K562 (cell line): Measurements from ENCODE around the gene DIP2B. TPM values are rescaled to one million over a fixed set of nuclear protein-coding genes. Genes with fewer than 3 reads are reported as not detected.
A peak's percentile ranks its signal among the peaks of the same experiment; 100 is the strongest.

Experiments used
- ATAC-seq: fragments of 200-7000 bp; cut with Tn5 transposase; 3 replicates; pipeline ENCODE4 v1.9.1; 2020; ENCODE audit warnings: moderate library complexity
- BruUV-seq: library from RNA; stranded (reverse); fragments of 400-500 nt; replicated peaks from 2 replicates; lab custom pipeline; 2021; lab: Mats Ljungman, UMichigan
- CTCF ChIA-PET: fragments of 300-600 bp; formaldehyde crosslinking; extraction: SDS; loops from one replicate; lab custom pipeline; 2021; ENCODE audit warnings: low intra/inter-chr PET ratio; lab: Yijun Ruan, JAX
- POLR2A ChIA-PET: fragments of 300-600, 350-650 bp; sonication (Branson Sonifier 250); formaldehyde crosslinking; extraction: SDS; loops from one replicate; lab custom pipeline; 2021; ENCODE audit warnings: antibody characterized with exemption, inconsistent platforms; lab: Yijun Ruan, JAX
- DNase-seq, 4 experiments: peaks; one replicate each; pipeline versions ENCODE4 v3.0.0 to v3.0.0-alpha.2; 2011 to 2018; ENCODE audit warnings: low spot score in 3 of 4, mixed read lengths in 3 of 4; ENCODE audit errors: extremely low read depth in 1 of 4
- FAIRE-seq: peaks from 2 replicates; lab custom pipeline; 2011; peaks lifted over from hg19 to GRCh38; lab: Jason Lieb, UNC
- H2AFZ ChIP-seq: 2 replicates; pipeline ENCODE4 v1.6.0; 2011; ENCODE audit warnings: low read depth, low read length, control low read depth, inconsistent platforms
- H3K27ac ChIP-seq: fragments of 200-600 bp; 3 replicates; pipeline ENCODE4 v1.8.0; 2011; ENCODE audit warnings: low read depth, mild to moderate bottlenecking, control low read depth, inconsistent platforms, low read length, moderate library complexity, mixed read lengths; ENCODE audit errors: extremely low read depth
- H3K27me3 ChIP-seq, 2 experiments: fragments of 300-600 bp in 1 of 2; 2 replicates in 1 of 2; 3 replicates in 1 of 2; pipeline versions ENCODE4 v1.6.0 to v1.8.0; 2011; ENCODE audit warnings: inconsistent platforms in 2 of 2, low read length in 2 of 2, mild to moderate bottlenecking in 1 of 2, mixed read lengths in 1 of 2, moderate library complexity in 1 of 2; ENCODE audit not compliant: control insufficient read depth in 2 of 2, insufficient read depth in 2 of 2
- H3K36me3 ChIP-seq: fragments of 300-600 bp; 3 replicates; pipeline ENCODE4 v1.8.0; 2011; ENCODE audit warnings: mild to moderate bottlenecking, low read length, inconsistent platforms; ENCODE audit not compliant: control insufficient read depth, insufficient read depth
- H3K4me1 ChIP-seq, 2 experiments: fragments of 200-600 bp in 1 of 2; replicated peaks in 1 of 2; 2 replicates in 1 of 2; 3 replicates in 1 of 2; pipeline versions ENCODE4 v1.5.1 to v1.8.0; 2011; ENCODE audit warnings: inconsistent platforms in 2 of 2, low read length in 2 of 2, mild to moderate bottlenecking in 1 of 2, mixed read lengths in 1 of 2, moderate library complexity in 1 of 2; ENCODE audit not compliant: control insufficient read depth in 2 of 2, insufficient read depth in 2 of 2
- H3K4me2 ChIP-seq: 2 replicates; pipeline ENCODE4 v1.6.1; 2011; ENCODE audit warnings: low read length, control low read depth, inconsistent platforms, mixed read lengths; ENCODE audit not compliant: insufficient read depth
- H3K4me3 ChIP-seq: fragments of 200-600 bp; sonication (generic), shearing (Covaris generic); 2 replicates; pipeline ENCODE4 v1.5.1; 2016; ENCODE audit warnings: control low read depth, inconsistent platforms
- H3K79me2 ChIP-seq: fragments of 200-600 bp; 3 replicates; pipeline ENCODE4 v1.8.0; 2011; ENCODE audit warnings: low read length, inconsistent platforms; ENCODE audit not compliant: control insufficient read depth, insufficient read depth
- H3K9ac ChIP-seq, 2 experiments: 2 replicates each; pipeline versions ENCODE4 v1.6.0 to v1.6.1; 2011; ENCODE audit warnings: low read depth in 2 of 2, low read length in 2 of 2, control low read depth in 1 of 2, inconsistent platforms in 1 of 2, mild to moderate bottlenecking in 1 of 2, mixed read lengths in 1 of 2; ENCODE audit not compliant: insufficient read depth in 1 of 2
- H3K9me1 ChIP-seq: one replicate; pipeline ENCODE4 v1.6.0; 2011; ENCODE audit warnings: inconsistent platforms, mild to moderate bottlenecking, low read length, moderate library complexity; ENCODE audit not compliant: control insufficient read depth, insufficient read depth
- H3K9me3 ChIP-seq: replicated peaks from 2 replicates; pipeline ENCODE4 v1.5.1; 2011; ENCODE audit warnings: low read depth, low read length, inconsistent platforms; ENCODE audit not compliant: control insufficient read depth, insufficient read depth
- H4K20me1 ChIP-seq: replicated peaks from 2 replicates; pipeline ENCODE4 v1.6.1; 2011; ENCODE audit warnings: low read length, inconsistent platforms, mixed read lengths; ENCODE audit not compliant: control insufficient read depth, insufficient read depth
- ZFX ChIP-seq: sonication (generic); formaldehyde crosslinking; IDR thresholded peaks from 2 replicates; pipeline ENCODE4 v1.8.0; 2022; ENCODE audit warnings: mild to moderate bottlenecking, missing genetic modification reagents, moderate library complexity
- WGBS: fragments of 100-300 bp; shearing (Covaris generic); methylation state at CpG from one replicate; pipeline ENCODE4 v1.1.6; 2016; ENCODE audit warnings: low coverage, mixed read lengths; ENCODE audit not compliant: insufficient coverage; ENCODE audit errors: missing lambda C conversion rate; 5-methylcytosine and 5-hydroxymethylcytosine counted together
- in situ Hi-C: fragments of 300-500 bp; cut with MboI; formaldehyde crosslinking; loops from 4 replicates; pipeline ENCODE4 v1.15.0; 2018; ENCODE audit warnings: inconsistent platforms, mixed read lengths
- intact Hi-C: fragments of 100-400 bp; cut with micrococcal nuclease; formaldehyde crosslinking; loops from 2 replicates; pipeline ENCODE4 v1.14.2; 2022
- polyA plus RNA-seq, 8 experiments: library from polyadenylated mRNA; depleted of rRNA in 4 of 8; stranded (reverse) in 5 of 8; unstranded in 3 of 8; fragments of >200 nt; fragmentation: Nextera tagmentation in 2 of 8; fragmentation: Illumina TruSeq in 1 of 8; extraction: Ambion mirVana in 2 of 8; extraction: Trizol in 1 of 8; gene quantifications; 2 replicates each; pipeline versions ENCODE4 v1.2.1 to v1.2.3, GENCODE V29; 2011 to 2014; ENCODE audit warnings: inconsistent platforms in 1 of 8, missing spikeins in 1 of 8
- total RNA-seq, 7 experiments: library from RNA; depleted of rRNA in 6 of 7; stranded (reverse); fragments of >200 nt in 6 of 7; fragmentation: Illumina TruSeq in 2 of 7; extraction: Trizol in 2 of 7; gene quantifications; 2 replicates each; pipeline versions ENCODE4 v1.2.1 to v1.2.3, GENCODE V29; 2011 to 2021; ENCODE audit warnings: low replicate concordance in 1 of 7
- TF ChIP-seq, protein P1 (sequence below): fragments of 450-650 bp; IDR thresholded peaks from 2 replicates; pipeline ENCODE4 v1.6.1; 2016

DIP2B gene
- total and polyA plus RNA-seq, 9 of the 15 experiments (the other 6 are each of a cell fraction or from before 2014, with no cell fraction given): 4.6 to 26.1 (median 18.8) TPM

- 60% methylated on average over 8 of the region's 8 CpGs for WGBS
- Histone ChIP-seq H3K9me3 (no peaks in the 10 kb centered on the region), H4K20me1 (no peaks in the 10 kb centered on the region), H3K4me2 (no peak overlapping the region), H2AFZ (no peak overlapping the region), H3K9ac (no peak overlapping the region; a peak in 1 of 4 replicates), H3K4me1 (peaks cover 0 to 30% of the 10 kb centered on the region in 2 experiments; a peak in 3 of 5 replicates), H3K4me3 (no peak overlapping the region), H3K27ac (no peak overlapping the region), H3K79me2 (peaks cover 43% of the 10 kb centered on the region), H3K9me1 (no peaks in the 10 kb centered on the region), H3K36me3 (peaks cover 5% of the 10 kb centered on the region; the same call in 1 of the 3 replicates), H3K27me3 (no peaks in the 10 kb centered on the region)
- FAIRE-seq (no peak), DNase-seq (no peak), ATAC-seq (no peak)
- no TSS peak for BruUV-seq
- ChIA-PET CTCF (no interaction called here), POLR2A (interaction anchor here (1.1 to 1.7 kb wide), 4 partner anchors 16 to 35 kb away, joined by 3 to 4 read pairs (median 3); no protein-coding TSS in a partner anchor)
- in situ Hi-C loops (no loop called here), intact Hi-C loops (no loop called here)
- TF ChIP-seq ZFX (CRISPR knock-in tag): no peak
- TF ChIP-seq, protein P1, sequence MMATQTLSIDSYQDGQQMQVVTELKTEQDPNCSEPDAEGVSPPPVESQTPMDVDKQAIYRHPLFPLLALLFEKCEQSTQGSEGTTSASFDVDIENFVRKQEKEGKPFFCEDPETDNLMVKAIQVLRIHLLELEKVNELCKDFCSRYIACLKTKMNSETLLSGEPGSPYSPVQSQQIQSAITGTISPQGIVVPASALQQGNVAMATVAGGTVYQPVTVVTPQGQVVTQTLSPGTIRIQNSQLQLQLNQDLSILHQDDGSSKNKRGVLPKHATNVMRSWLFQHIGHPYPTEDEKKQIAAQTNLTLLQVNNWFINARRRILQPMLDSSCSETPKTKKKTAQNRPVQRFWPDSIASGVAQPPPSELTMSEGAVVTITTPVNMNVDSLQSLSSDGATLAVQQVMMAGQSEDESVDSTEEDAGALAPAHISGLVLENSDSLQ: peak; percentile 27; the same call in 1 of the 2 replicates
These were observed 116.9 kb downstream of the DIP2B start for GRCh38 chr12:50621399-50622300.
